Smooth muscle cell of the brain vasculature (primary cell): ENCODE measurements around the gene FAM83F.

Experiments used
- DNase-seq: peaks from one replicate; pipeline ENCODE4 v3.0.0-alpha.2; 2012; ENCODE audit warnings: low read depth, low spot score

Gene FAM83F

DNA sequence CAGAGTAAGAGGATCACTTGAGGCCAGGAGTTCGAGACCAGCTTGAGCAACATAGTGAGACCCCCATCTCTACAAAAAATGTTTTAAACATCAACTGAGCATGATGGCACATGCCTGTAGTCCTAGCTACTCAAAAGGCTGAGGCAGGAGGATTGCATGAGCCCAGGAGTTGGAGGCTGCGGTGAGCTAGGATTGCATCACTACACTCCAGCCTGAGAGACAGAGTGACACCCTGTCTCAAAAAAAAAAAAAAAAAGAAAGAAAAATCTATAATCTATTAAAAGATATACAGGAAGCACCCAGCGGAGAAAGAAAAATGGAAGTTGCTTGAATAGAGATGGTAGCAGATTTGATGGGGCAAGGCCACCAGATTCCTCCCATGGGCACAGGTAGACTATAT lies 61.8 kb downstream of the FAM83F start:
- DNase-seq: no peak

- DNase-seq: no peak
These were observed 62.9 kb downstream of the FAM83F start for GRCh38 chr22:40057652-40058051.

- no peak for DNase-seq
These were observed 63.5 kb downstream of the FAM83F start for GRCh38 chr22:40058265-40058664.

DNA sequence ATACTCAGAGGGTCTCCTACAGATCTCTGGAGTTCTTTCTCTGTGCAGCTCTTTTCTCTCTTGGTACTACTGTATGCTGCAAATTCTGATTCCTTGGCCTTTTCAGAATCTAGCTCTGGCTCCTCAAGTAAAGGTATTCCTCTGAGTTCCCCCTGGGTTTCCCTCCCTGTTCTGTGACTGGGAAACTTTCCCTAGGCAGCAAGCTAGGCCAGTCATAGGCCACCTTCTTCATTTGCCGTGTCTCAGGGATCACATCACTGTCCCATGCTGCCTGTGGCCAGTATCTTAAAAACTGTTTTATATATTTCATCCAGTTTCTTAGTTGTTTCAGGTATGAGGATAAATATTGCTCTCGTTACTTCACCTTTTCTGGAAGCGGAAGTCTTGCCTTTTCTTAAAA lies 71.2 kb downstream of the FAM83F start:
- DNase-seq: no peak

GRCh38 chr22:40067639-40068038 lies 72.9 kb downstream of the FAM83F start:
- no peak for DNase-seq

- no peak for DNase-seq
These were observed 75.9 kb downstream of the FAM83F start for GRCh38 chr22:40070701-40071100.

DNA sequence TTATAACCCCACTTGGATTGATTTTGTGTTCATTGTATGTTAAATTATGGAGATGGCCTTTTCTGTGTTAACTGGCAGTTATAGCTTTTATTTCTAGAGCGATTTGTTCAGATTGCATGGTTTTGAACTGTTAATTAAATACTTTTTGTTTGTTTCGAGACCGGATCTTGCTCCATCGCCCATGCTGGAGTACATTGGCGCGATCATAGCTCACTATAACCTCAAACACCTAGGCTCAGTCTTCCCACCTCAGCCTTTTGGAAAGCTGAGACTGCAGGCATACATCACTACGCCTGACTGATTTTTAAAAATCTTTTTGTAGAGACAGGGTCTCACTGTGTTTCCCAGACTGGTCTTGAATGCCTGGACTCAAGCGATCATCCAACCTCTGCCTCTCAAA lies 77.0 kb downstream of the FAM83F start:
- no peak for DNase-seq

GRCh38 chr22:40076702-40077645 lies 82.2 kb downstream of the FAM83F start:
- DNase-seq: no peak

DNA sequence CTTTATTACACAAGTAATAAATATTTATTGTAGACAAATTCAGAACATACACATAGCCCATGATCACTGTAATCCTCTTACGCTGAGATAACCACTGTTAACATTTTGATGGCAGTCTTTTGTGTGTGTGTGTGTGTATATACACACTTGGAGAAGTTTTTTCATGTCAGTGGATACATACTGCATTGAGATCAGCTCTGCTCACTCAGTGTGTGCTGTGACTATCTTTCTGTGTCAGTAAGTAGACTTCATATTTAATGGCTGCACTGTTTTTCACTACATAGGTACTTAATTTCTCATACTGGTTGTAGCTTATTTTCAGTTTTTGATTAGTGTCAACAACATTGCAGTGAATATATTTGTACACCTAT lies 82.9 kb downstream of the FAM83F start:
- DNase-seq: no peak

GRCh38 chr22:40081662-40082061 lies 86.9 kb downstream of the FAM83F start:
- no peak for DNase-seq

DNA sequence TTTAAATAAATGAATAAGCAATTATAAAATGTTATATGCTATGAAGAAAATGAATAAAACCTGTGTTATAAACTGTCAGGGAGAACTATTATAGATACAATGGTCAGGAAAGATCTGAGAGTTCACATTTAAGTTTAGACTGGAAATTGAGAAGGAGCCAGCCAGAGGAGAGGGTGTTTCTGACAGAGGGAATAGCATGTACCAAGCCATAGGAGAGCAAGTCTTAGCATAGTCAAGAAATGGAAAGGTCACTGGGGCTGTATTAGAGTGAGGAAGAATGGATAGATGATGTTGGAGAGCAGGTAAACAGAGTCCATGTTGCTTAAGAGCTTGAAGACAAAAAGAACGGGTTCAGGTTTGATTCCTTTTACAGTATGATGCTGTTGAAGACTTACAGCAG lies 87.4 kb downstream of the FAM83F start:
- DNase-seq: no peak

DNA sequence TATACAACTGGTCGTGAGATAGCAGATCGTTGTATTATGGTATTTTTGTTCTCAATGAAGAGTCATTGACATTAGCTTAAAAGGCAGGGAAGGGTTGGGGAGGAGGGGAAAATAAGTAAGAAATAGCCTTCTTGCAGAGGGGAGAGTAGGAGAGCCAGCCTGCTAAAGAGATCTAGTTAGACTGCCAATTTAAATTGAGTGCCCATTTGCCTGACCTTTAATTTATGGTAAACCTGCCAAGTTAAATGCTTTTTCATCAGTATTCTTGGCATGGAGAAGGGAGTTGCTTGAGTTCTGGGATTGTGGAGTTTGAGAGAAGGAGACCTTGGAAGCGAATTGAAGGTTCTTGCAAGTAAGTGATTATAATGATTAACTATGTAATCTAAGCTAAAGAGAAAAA lies 89.0 kb downstream of the FAM83F start:
- no peak for DNase-seq

GRCh38 chr22:40084246-40084645 lies 89.5 kb downstream of the FAM83F start:
- DNase-seq: no peak

DNA sequence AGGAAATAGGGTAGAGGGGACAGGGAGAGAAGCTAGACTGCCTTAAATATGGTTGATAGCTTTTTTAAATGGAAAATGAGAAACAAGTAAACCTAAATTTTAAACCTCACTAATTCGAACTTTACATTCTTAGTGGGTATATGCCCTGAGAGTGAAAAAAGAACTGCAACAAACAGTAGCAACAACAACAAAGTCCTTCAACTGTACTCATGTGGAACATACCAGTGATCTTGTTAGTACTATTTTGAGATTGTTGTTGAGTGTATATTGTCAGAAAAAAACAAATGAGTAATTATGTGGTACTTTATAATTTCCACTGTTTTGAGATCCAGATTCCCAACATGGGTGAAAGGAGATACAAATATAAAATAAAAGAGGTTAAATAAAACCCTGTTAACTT lies 94.1 kb downstream of the FAM83F start:
- DNase-seq: no peak
